Occipital lobe (tissue), 2 donors: ENCODE measurements around the gene PDK1. TPM values are rescaled to one million over a fixed set of nuclear protein-coding genes. Genes with fewer than 3 reads are reported as not detected.
A peak's percentile ranks its signal among the peaks of the same experiment; 100 is the strongest.
"Not testable (repeated sequence)": the region's sequence is repeated elsewhere in the genome, so short reads cannot be mapped to it uniquely, and the experiment has no call there.

ENCODE experiments used
- DNase-seq: peaks from one replicate; lab custom pipeline; 2025; lab: John Stamatoyannopoulos, UW
- total RNA-seq: library from RNA; depleted of rRNA; stranded (reverse); fragments of >200 nt; gene quantifications from one replicate; pipeline ENCODE4 v1.2.3, GENCODE V29; 2014

The PDK1 gene
- total RNA-seq: 11.9 TPM

DNA sequence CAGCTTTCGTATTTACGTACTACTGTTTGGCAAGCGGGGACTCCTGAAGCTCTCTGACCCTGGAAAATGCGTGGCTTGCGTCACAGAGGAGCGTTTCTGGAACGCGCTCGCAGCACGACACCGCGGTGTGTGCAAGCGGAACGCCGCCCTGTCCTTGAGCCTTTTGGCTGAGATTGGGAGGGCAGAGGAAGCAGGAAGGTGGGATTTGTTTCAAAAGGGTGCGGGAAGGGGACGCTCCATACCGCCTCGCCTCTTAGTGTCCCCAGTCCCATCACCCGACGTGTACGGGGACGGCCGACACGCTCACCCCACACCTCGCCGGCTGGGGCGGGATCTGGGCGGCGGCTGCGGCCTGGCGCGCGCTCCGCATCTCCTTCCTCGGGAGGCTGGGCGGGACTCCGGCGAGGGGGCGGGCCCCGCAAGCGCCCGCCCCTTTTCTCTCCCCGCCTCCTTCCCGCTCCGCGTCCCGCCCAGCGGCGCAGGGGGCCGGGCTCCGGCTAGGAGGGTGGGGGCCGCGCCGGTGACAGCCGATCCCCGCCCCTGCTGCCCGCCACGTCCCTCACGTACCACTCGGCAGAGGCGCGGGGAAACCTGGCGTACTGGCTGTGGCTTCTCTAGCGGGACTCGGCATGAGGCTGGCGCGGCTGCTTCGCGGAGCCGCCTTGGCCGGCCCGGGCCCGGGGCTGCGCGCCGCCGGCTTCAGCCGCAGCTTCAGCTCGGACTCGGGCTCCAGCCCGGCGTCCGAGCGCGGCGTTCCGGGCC lies at the start of gene PDK1:
PDK1 (plus strand) TSS at position 569 of the 762 bp plus-strand sequence; CDS start at position 630, 61 bp downstream.
- DNase-seq: peak; percentile 89

GRCh38 chr2:172507199-172507598 lies 48.7 kb upstream of the PDK1 start:
- no peak for DNase-seq

- no peak for DNase-seq
Observed at GRCh38 chr2:172510088-172510487, 45.8 kb upstream of the PDK1 start.

GRCh38 chr2:172510548-172510947 lies 45.3 kb upstream of the PDK1 start:
- DNase-seq: no peak

GRCh38 chr2:172512810-172513523 lies 42.9 kb upstream of the PDK1 start:
- DNase-seq: no peak

- no peak for DNase-seq
Observed at GRCh38 chr2:172513524-172513900, 42.4 kb upstream of the PDK1 start.

GRCh38 chr2:172513935-172514586 lies 41.8 kb upstream of the PDK1 start:
- DNase-seq: no peak

- no peak for DNase-seq
Observed at GRCh38 chr2:172516299-172516698, 39.6 kb upstream of the PDK1 start.

- no peak for DNase-seq
Observed at GRCh38 chr2:172518995-172519394, 36.9 kb upstream of the PDK1 start.

- DNase-seq: no peak
Observed at GRCh38 chr2:172525601-172526000, 30.3 kb upstream of the PDK1 start.

DNA sequence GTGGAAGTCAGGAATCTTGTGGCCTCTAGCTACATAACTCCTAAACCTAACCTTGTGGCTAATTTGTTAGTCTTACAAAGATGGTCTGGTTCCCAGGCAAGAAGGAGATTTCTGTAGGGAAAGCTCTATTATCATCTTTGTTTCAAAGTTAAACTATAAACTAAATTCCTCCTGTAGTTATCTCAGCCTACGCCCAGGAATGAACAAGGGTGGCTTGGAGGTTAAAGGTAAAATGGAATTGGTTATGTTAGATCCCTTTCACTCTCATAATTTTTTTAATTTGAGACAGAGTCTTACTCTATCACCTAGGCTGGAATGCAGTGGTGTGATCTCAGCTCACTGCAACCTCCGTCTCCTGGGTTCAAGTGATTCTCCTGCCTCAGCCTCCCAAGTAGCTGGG lies 24.6 kb upstream of the PDK1 start:
- no peak for DNase-seq

DNA sequence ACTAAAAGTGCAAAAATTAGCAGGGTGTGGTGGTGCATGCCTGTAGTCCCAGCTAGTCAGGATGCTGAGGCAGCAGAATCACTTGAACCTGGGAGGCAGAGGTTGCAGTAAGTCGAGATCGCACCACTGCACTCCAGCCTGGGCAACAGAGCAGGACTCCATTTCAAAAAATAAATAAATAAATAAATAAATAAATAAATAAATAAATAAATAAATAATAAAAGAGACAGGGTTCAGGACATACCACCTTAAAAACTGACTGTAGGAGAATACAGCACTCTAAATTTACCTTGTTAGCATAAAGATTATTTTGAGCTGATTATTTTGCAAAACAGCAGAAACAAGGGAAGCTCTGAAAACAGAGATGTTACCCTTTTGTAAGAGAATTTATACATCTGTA lies 23.4 kb upstream of the PDK1 start:
- DNase-seq: not testable (repeated sequence)

DNA sequence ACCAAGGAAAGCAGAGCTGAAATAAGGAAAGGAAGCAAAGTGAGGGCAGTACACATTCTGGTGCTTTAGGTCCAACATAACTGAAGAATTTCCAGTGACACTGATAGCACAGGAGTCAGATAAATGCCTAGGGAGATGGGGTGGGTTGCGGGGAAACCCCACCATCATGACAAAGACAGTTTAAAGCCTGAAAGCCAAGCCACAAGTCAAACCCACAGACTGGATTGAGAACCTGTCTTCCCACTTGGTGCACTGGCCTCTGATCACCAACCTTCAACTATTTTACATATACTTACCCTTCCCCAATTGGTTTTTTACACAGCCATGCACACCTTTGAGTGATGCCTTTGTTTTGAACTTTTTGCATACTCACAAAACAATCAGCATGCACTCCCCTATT lies 22.2 kb upstream of the PDK1 start:
- no peak for DNase-seq

DNA sequence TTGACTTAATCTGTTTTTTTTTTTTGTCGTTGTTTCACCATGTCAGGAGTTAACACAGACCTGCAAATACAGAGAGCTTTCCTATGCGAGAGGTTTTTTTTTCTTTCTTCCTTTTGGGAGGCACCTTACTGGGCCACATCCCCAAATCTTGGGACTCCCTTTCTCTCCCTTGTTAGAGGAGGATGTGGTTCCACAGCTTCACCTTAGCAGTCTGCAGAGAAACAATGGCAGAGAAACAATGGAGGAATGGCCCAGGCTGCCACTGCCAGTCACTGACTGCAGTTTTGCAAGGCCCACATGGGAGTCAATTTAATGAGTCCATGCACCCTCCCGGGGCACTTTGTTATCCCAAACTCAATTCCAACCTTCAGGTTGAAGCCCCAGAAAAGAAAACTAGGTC lies 20.8 kb upstream of the PDK1 start:
- DNase-seq: no peak

DNA sequence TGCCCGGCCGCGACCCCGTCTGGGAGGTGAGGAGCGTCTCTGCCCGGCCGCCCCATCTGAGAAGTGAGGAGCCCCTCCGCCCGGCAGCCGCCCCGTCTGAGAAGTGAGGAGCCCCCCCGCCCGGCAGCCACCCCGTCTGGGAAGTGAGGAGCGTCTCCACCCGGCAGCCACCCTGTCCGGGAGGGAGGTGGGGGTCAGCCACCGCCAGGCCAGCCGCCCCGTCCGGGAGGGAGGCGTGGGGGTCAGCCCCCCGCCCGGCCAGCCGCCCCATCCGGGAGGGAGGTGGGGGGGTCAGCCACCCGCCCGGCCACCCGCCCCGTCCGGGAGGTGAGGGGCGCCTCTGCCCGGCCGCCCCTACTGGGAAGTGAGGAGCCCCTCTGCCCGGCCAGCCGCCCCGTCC lies 18.0 kb upstream of the PDK1 start:
- not testable (repeated sequence) for DNase-seq

DNA sequence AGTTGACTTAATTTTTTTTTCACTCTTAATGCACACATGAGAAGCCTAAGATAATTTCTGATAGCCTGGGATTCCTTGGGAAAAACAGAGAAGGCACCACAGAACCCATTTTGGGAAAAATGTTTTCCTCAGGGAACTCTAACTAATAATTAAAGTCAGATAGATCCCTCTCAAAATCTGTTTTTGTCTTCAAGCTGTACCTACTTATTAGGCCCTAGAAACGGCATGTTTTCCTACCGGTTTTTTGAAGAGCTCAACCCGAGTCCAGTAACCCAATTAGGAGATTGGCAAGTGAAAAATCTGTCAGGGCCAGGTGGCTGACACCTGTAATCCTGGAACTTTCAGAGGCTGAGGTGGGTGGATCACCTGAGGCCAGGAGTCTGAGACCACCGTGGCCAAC lies 16.1 kb upstream of the PDK1 start:
- no peak for DNase-seq

GRCh38 chr2:172540421-172540820 lies 15.5 kb upstream of the PDK1 start:
- DNase-seq: no peak

GRCh38 chr2:172545408-172546075 lies 10.3 kb upstream of the PDK1 start:
- no peak for DNase-seq

- no peak for DNase-seq
Observed at GRCh38 chr2:172549131-172549530, 6.8 kb upstream of the PDK1 start.

DNA sequence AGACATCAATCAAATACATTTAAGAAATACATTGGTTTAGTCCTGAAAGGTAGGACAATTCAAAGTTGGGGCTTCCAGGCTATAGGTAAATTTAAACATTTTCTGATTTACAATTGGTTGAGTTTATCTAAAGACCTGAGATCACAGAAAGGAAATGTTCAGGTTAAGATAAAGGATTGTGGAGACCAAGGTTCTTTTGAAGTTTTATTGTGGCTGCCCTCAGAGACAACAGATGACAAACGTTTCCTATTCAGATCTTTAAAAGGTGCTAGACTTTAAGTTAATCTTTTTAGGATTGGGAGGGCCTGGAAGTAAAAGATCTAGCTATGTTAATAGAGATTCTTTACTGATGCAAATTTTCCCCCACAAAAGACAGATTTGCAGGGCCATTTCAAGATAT lies 6.1 kb upstream of the PDK1 start:
- DNase-seq: not testable (repeated sequence)

GRCh38 chr2:172550419-172550818 lies 5.5 kb upstream of the PDK1 start:
- DNase-seq: no peak

DNA sequence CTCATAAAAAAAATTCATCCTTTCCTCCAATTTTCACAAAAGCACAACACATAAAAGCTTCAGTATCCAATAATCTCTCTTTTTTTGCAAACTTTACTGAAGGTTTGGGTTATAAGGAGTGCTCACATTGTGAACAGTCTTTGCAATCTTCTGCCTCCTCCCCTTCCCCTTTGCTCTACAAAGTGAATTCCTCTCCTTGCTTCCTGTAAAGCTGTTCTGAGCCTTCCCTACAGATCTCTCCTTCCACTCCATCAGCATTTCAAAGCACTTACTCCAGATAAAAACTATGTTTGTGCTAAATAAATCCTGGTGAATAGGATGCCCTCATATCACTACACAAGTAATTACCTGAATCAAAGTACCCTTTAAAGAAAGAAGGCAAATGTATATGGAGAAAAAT lies 4.6 kb upstream of the PDK1 start:
- DNase-seq: no peak
